ENCODE measurements around the gene KEAP1. TPM values are rescaled to one million over a fixed set of nuclear protein-coding genes. Genes with fewer than 3 reads are reported as not detected.

Gene KEAP1
- total RNA-seq, 2 donors from 2014 or later, result 30.9 to 37.6 TPM

GRCh38 chr19:10525636-10526035 lies 22.5 kb upstream of the KEAP1 start:
- H3K27ac ChIP-seq, result no peak overlapping the region
- intact Hi-C loops (cut with DNase I), result no loop called here
- ATAC-seq (no peak), DNase-seq (no peak)
- H3K4me1 ChIP-seq, result peaks cover 16% of the 10 kb centered on the region
- no peaks in the 10 kb centered on the region for H3K27me3 ChIP-seq
- no peaks in the 10 kb centered on the region for H3K36me3 ChIP-seq (replicated peaks in 1 of 2; ENCODE audit: insufficient read depth in 1 of 2, low read depth in 2 of 2)
- TF ChIP-seq CTCF (IDR thresholded peaks at IDR 0.05) (no peak), POLR2A (IDR thresholded peaks at IDR 0.05) (no peak)
- WGBS, 2 donors, result 88 to 94% methylated on average over 7 of the region's 7 CpGs
- no peak overlapping the region for H3K4me3 ChIP-seq
- no peaks in the 10 kb centered on the region for H3K9me3 ChIP-seq

- ATAC-seq (no peak), DNase-seq (no peak)
- Histone ChIP-seq H3K4me3 (no peak overlapping the region), H3K27me3 (no peaks in the 10 kb centered on the region), H3K9me3 (no peaks in the 10 kb centered on the region), H3K36me3 (replicated peaks in 1 of 2; ENCODE audit: insufficient read depth in 1 of 2, low read depth in 2 of 2) (no peaks in the 10 kb centered on the region), H3K4me1 (peaks cover 41% of the 10 kb centered on the region), H3K27ac (peak overlapping the region in 3 of 4 donors; percentile 91 to 96 (median 92))
- intact Hi-C loops (cut with DNase I), result no loop called here
- TF ChIP-seq POLR2A (IDR thresholded peaks at IDR 0.05) (no peak), CTCF (IDR thresholded peaks at IDR 0.05) (no peak)
- 65 to 68% methylated on average over 3 of the region's 3 CpGs for WGBS, 2 donors
These were observed 20.0 kb upstream of the KEAP1 start for GRCh38 chr19:10523135-10523636.

GRCh38 chr19:10521461-10522171 lies 18.5 kb upstream of the KEAP1 start:
- Histone ChIP-seq H3K27ac (peak overlapping the region; percentile 91 to 96 (median 93)), H3K36me3 (replicated peaks in 1 of 2; ENCODE audit: insufficient read depth in 1 of 2, low read depth in 2 of 2) (no peaks in the 10 kb centered on the region), H3K27me3 (no peaks in the 10 kb centered on the region), H3K9me3 (no peaks in the 10 kb centered on the region), H3K4me3 (no peak overlapping the region), H3K4me1 (peaks cover 57% of the 10 kb centered on the region)
- intact Hi-C loops (cut with DNase I), result no loop called here
- peak; percentile 38 to 61 (median 48) for DNase-seq
- WGBS, 2 donors, result 34 to 37% methylated on average over 11 to 13 of the region's 13 CpGs
- ATAC-seq, result peak; percentile 19
- TF ChIP-seq POLR2A (IDR thresholded peaks at IDR 0.05) (no peak), CTCF (IDR thresholded peaks at IDR 0.05) (no peak)

- Histone ChIP-seq H3K4me3 (no peak overlapping the region), H3K4me1 (peaks cover 57% of the 10 kb centered on the region), H3K36me3 (replicated peaks in 1 of 2; ENCODE audit: insufficient read depth in 1 of 2, low read depth in 2 of 2) (no peaks in the 10 kb centered on the region), H3K27me3 (no peaks in the 10 kb centered on the region), H3K27ac (peak overlapping the region; percentile 54 to 96 (median 92)), H3K9me3 (no peaks in the 10 kb centered on the region)
- ATAC-seq (peak; percentile 36), DNase-seq (peak; percentile 61 to 80 (median 72))
- WGBS, 2 donors, result 48 to 64% methylated on average over 12 to 13 of the region's 15 CpGs
- intact Hi-C loops (cut with DNase I), result no loop called here
- TF ChIP-seq POLR2A (IDR thresholded peaks at IDR 0.05) (no peak), CTCF (IDR thresholded peaks at IDR 0.05) (no peak)
These were observed 17.6 kb upstream of the KEAP1 start for GRCh38 chr19:10520652-10521318.
